ENCODE data around the gene S1PR5. TPM values are rescaled to one million over a fixed set of nuclear protein-coding genes. Genes with fewer than 3 reads are reported as not detected.

S1PR5 gene
- total and polyA plus RNA-seq, 9 of the 15 experiments (the other 6 are each of a cell fraction or from before 2014, with no cell fraction given) = 0.03 to 0.54 (median 0.35) TPM; not detected in 4

DNA sequence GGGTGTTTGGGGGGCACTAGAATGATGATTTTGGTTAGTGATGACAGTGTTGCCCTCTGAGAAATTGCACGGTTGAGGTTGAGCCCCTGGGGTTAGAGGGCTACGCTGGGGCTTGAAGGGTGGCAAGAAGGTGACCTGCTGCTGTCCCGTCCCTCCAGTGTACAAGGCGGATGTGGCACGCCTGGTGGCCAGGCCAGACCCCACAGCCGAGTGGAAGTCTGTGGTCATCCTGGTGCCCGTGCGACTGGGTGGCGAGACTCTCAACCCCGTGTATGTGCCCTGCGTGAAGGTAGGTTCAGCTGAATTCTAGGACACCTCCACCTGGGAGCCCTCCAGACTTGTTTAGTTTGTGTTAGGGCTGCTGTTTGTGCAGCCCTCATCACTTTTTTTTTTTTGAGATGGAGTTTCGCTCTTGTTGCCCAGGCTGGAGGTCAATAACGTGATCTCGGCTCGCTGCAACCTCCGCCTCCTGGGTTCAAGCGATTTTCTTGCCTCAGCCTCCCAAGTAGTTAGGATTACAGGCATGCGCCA is 31.6 kb upstream of the S1PR5 start (continued):
- TF ChIP-seq, protein P1, sequence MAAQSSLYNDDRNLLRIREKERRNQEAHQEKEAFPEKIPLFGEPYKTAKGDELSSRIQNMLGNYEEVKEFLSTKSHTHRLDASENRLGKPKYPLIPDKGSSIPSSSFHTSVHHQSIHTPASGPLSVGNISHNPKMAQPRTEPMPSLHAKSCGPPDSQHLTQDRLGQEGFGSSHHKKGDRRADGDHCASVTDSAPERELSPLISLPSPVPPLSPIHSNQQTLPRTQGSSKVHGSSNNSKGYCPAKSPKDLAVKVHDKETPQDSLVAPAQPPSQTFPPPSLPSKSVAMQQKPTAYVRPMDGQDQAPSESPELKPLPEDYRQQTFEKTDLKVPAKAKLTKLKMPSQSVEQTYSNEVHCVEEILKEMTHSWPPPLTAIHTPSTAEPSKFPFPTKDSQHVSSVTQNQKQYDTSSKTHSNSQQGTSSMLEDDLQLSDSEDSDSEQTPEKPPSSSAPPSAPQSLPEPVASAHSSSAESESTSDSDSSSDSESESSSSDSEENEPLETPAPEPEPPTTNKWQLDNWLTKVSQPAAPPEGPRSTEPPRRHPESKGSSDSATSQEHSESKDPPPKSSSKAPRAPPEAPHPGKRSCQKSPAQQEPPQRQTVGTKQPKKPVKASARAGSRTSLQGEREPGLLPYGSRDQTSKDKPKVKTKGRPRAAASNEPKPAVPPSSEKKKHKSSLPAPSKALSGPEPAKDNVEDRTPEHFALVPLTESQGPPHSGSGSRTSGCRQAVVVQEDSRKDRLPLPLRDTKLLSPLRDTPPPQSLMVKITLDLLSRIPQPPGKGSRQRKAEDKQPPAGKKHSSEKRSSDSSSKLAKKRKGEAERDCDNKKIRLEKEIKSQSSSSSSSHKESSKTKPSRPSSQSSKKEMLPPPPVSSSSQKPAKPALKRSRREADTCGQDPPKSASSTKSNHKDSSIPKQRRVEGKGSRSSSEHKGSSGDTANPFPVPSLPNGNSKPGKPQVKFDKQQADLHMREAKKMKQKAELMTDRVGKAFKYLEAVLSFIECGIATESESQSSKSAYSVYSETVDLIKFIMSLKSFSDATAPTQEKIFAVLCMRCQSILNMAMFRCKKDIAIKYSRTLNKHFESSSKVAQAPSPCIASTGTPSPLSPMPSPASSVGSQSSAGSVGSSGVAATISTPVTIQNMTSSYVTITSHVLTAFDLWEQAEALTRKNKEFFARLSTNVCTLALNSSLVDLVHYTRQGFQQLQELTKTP (IDR thresholded peaks at IDR 0.05; ENCODE audit: low read depth in 1 of 2, partially characterized antibody in 2 of 2) = no peak
- TF ChIP-seq JUN (IDR thresholded peaks at IDR 0.05; ENCODE audit: borderline replicate concordance, low read depth, low read length) (no peak), JUN (CRISPR knock-in tag; IDR thresholded peaks at IDR 0.05; ENCODE audit: borderline replicate concordance) (no peak), ZNF717 (CRISPR knock-in tag; IDR thresholded peaks at IDR 0.05) (no peak)

DNA sequence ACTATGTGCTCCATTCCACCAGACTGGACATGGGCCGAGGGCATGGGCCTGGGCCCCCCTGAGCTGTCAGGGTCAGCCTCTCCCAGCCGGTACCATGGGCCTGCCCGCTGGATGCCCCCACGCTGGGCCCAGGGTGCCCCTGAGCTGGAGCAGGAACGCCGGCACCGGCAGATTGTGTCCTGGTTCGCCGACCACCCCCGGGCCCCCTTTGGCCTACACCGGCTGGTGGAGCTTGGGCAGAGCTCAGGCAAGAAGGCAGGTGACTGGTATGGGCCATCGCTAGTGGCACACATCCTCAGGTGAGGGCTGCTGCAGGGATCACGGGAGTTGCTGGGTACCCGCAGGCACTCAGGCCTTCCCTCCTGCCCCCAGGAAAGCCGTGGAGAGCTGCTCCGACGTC is 29.6 kb upstream of the S1PR5 start:
- Histone ChIP-seq H3K9me3 (replicated peaks; ENCODE audit: control insufficient read depth, insufficient read depth, low read depth, low read length) (no peaks in the 10 kb centered on the region), H3K4me1 (replicated peaks in 1 of 2; ENCODE audit: control insufficient read depth in 2 of 2, insufficient read depth in 2 of 2, low read length in 2 of 2) (peaks cover 2 to 38% of the 10 kb centered on the region in 2 experiments; a peak in 4 of 5 replicates), H3K9me1 (ENCODE audit: control insufficient read depth, insufficient read depth, low read length) (no peaks in the 10 kb centered on the region), H4K20me1 (replicated peaks; ENCODE audit: control insufficient read depth, insufficient read depth, low read length) (peaks cover 4% of the 10 kb centered on the region), H3K4me2 (ENCODE audit: insufficient read depth, low read length) (no peak overlapping the region), H3K79me2 (ENCODE audit: control insufficient read depth, insufficient read depth, low read length) (peaks cover 32% of the 10 kb centered on the region), H3K27ac (ENCODE audit: extremely low read depth, low read depth, low read length) (no peak overlapping the region), H3K4me3 (no peak overlapping the region), H3K27me3 (ENCODE audit: control insufficient read depth in 2 of 2, insufficient read depth in 2 of 2, low read length in 2 of 2) (no peaks in the 10 kb centered on the region), H3K9ac (ENCODE audit: insufficient read depth in 1 of 2, low read depth in 2 of 2, low read length in 2 of 2) (peak overlapping the region in 1 of 2 experiments; percentile 65; a peak in 2 of 4 replicates), H2AFZ (ENCODE audit: low read depth, low read length) (no peak overlapping the region), H3K36me3 (ENCODE audit: control insufficient read depth, insufficient read depth, low read length) (peaks cover 53% of the 10 kb centered on the region)
- in situ Hi-C loops (cut with MboI) (no loop called here), intact Hi-C loops (cut with micrococcal nuclease) (no loop called here)
- BruUV-seq (replicated peaks) = TSS peak; percentile 35
- 96% methylated on average over 14 of the region's 17 CpGs for WGBS (ENCODE audit: insufficient coverage, low coverage, missing lambda C conversion rate)
- DNase-seq (ENCODE audit: extremely low read depth in 1 of 4, low spot score in 3 of 4) = no peak
- no peak for FAIRE-seq
- no peak for ATAC-seq
- CTCF ChIA-PET (ENCODE audit: low intra/inter-chr PET ratio) = no interaction called here
- POLR2A ChIA-PET = interaction anchor here (0.6 to 1.0 kb wide), 4 partner anchors 9 to 171 kb away, joined by 3 to 4 read pairs (median 3); partner anchors contain the start of genes DNM2 and S1PR5
- TF ChIP-seq ZNF644 (tag; IDR thresholded peaks at IDR 0.05; ENCODE audit: low read depth) (no peak), FOXK1 (CRISPR knock-in tag; IDR thresholded peaks at IDR 0.05; ENCODE audit: borderline replicate concordance) (no peak), RBFOX2 (IDR thresholded peaks at IDR 0.05; ENCODE audit: low read depth, low read length) (peak; percentile 66), NFE2 (IDR thresholded peaks at IDR 0.05; ENCODE audit: low read depth) (no peak), TEAD1 (CRISPR knock-in tag; IDR thresholded peaks at IDR 0.05) (no peak)
- TF ChIP-seq, protein P2, sequence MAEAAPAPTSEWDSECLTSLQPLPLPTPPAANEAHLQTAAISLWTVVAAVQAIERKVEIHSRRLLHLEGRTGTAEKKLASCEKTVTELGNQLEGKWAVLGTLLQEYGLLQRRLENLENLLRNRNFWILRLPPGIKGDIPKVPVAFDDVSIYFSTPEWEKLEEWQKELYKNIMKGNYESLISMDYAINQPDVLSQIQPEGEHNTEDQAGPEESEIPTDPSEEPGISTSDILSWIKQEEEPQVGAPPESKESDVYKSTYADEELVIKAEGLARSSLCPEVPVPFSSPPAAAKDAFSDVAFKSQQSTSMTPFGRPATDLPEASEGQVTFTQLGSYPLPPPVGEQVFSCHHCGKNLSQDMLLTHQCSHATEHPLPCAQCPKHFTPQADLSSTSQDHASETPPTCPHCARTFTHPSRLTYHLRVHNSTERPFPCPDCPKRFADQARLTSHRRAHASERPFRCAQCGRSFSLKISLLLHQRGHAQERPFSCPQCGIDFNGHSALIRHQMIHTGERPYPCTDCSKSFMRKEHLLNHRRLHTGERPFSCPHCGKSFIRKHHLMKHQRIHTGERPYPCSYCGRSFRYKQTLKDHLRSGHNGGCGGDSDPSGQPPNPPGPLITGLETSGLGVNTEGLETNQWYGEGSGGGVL (CRISPR knock-in tag; IDR thresholded peaks at IDR 0.05) = no peak

All from K562 (cell line).